Panc1 (cell line): Measurements from ENCODE around the gene TMEM182. TPM values are rescaled to one million over a fixed set of nuclear protein-coding genes. Genes with fewer than 3 reads are reported as not detected.

Experiments
- ATAC-seq: fragments of 200-7000 bp; cut with Tn5 transposase; 2 replicates; pipeline ENCODE4 v1.9.1; 2020; ENCODE audit warnings: mild to moderate bottlenecking, moderate library complexity
- Bru-seq: library from RNA; stranded (reverse); fragments of 400-500 nt; gene quantifications from one replicate; lab custom pipeline; 2021; lab: Mats Ljungman, UMichigan
- BruChase-seq, 2 experiments: library from RNA; stranded (reverse); fragments of 400-500 nt; gene quantifications; one replicate each; lab custom pipeline; 2021; lab: Mats Ljungman, UMichigan
- BruUV-seq: library from RNA; stranded (reverse); fragments of 400-500 nt; replicated peaks from 2 replicates; lab custom pipeline; 2021; lab: Mats Ljungman, UMichigan
- CTCF ChIA-PET: fragments of 300-600 bp; sonication (Branson Sonifier 250); formaldehyde crosslinking; loops from one replicate; lab custom pipeline; 2022; ENCODE audit warnings: antibody characterized with exemption; lab: Charles Lee
- POLR2A ChIA-PET: fragments of 300-600 bp; sonication (Branson Sonifier 250); formaldehyde crosslinking; loops from one replicate; lab custom pipeline; 2022; ENCODE audit warnings: antibody characterized with exemption; lab: Charles Lee
- DNase-seq: peaks from one replicate; pipeline ENCODE4 v3.0.0-alpha.2; 2010; ENCODE audit warnings: low read depth, low spot score
- H3K27ac ChIP-seq: 2 replicates; pipeline ENCODE4 v1.5.1; 2011; ENCODE audit warnings: mild to moderate bottlenecking, low read length, inconsistent platforms
- H3K27me3 ChIP-seq: fragments of 200-500 bp; sonication (Bioruptor generic); 2 replicates; pipeline ENCODE4 v1.6.0; 2014; ENCODE audit warnings: low read length, inconsistent platforms; ENCODE audit not compliant: control insufficient read depth, insufficient read depth
- H3K36me3 ChIP-seq: fragments of 200-500 bp; sonication (Bioruptor generic); 2 replicates; pipeline ENCODE4 v1.5.1; 2014; ENCODE audit warnings: inconsistent platforms, mild to moderate bottlenecking, low read length, moderate library complexity; ENCODE audit not compliant: control insufficient read depth, insufficient read depth
- H3K4me1 ChIP-seq: 2 replicates; pipeline ENCODE4 v1.5.1; 2011; ENCODE audit warnings: inconsistent platforms, mild to moderate bottlenecking, low read length, moderate library complexity; ENCODE audit not compliant: control insufficient read depth, insufficient read depth
- H3K4me3 ChIP-seq, 2 experiments: 2 replicates each; pipeline ENCODE4 v1.5.1; 2011 to 2012; ENCODE audit warnings: low read depth in 2 of 2, low read length in 2 of 2, mild to moderate bottlenecking in 2 of 2, inconsistent platforms in 1 of 2, moderate library complexity in 1 of 2
- H3K9me3 ChIP-seq: fragments of 200-500 bp; sonication (Bioruptor generic); 2 replicates; pipeline ENCODE4 v1.5.1; 2014; ENCODE audit warnings: low read depth, mild to moderate bottlenecking, inconsistent platforms, low read length, moderate library complexity; ENCODE audit not compliant: control insufficient read depth, insufficient read depth
- POLR2AphosphoS5 ChIP-seq: IDR thresholded peaks from 2 replicates; pipeline ENCODE4 v1.6.1; 2012; ENCODE audit warnings: mild to moderate bottlenecking, low read depth, low read length, moderate library complexity
- SIN3A ChIP-seq: IDR thresholded peaks from 2 replicates; pipeline ENCODE4 v1.6.1; 2012; ENCODE audit warnings: low read depth, mild to moderate bottlenecking, low read length, moderate library complexity, borderline replicate concordance; ENCODE audit not compliant: insufficient read depth
- TCF7L2 ChIP-seq: IDR thresholded peaks from 2 replicates; pipeline ENCODE4 v1.6.1; 2011; ENCODE audit warnings: mild to moderate bottlenecking, low read depth, low read length, inconsistent platforms
- in situ Hi-C: cut with HindIII; loops from 2 replicates; pipeline ENCODE4 v1.10.0; 2016; ENCODE audit warnings: low sequenced_read_pairs, low pct_unique_long_range_greater_than_20kb
- intact Hi-C: fragments of 100-400 bp; cut with micrococcal nuclease; formaldehyde crosslinking; loops from one replicate; pipeline ENCODE4 v1.10.0; 2022; ENCODE audit not compliant: unreplicated experiment
- long read RNA-seq: library from polyadenylated mRNA; unstranded; transcript quantifications from one replicate; pipeline ENCODE4 v2.0.0, GENCODE V29; 2021; ENCODE audit not compliant: unreplicated experiment
- polyA plus RNA-seq: library from polyadenylated mRNA; unstranded; fragments of >200 nt; gene quantifications from one replicate; pipeline ENCODE4 v1.2.1, GENCODE V29; 2012; ENCODE audit warnings: missing spikeins; ENCODE audit not compliant: insufficient read length
- total RNA-seq: library from RNA; stranded (reverse); gene quantifications from one replicate; pipeline ENCODE4 v1.2.1, GENCODE V29; 2021; ENCODE audit not compliant: unreplicated experiment
- TF ChIP-seq, protein P1 (sequence below), 2 experiments: IDR thresholded peaks; 2 replicates each; pipeline ENCODE4 v1.6.1; 2011 to 2012; ENCODE audit warnings: low read depth in 2 of 2, control low read depth in 1 of 2, low read length in 1 of 2, mild to moderate bottlenecking in 1 of 2, moderate library complexity in 1 of 2; ENCODE audit not compliant: insufficient read depth in 1 of 2
- TF ChIP-seq, protein P2 (sequence below): fragments of 450-650 bp; IDR thresholded peaks from 2 replicates; pipeline ENCODE4 v1.5.1; 2017; ENCODE audit warnings: mild to moderate bottlenecking

The TMEM182 gene, protein sequence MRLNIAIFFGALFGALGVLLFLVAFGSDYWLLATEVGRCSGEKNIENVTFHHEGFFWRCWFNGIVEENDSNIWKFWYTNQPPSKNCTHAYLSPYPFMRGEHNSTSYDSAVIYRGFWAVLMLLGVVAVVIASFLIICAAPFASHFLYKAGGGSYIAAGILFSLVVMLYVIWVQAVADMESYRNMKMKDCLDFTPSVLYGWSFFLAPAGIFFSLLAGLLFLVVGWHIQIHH
- total RNA-seq = 6.2 TPM
- 6.5 TPM for polyA plus RNA-seq
- percentile 41 among the genes with signal in this experiment for Bru-seq, nascent RNA
- BruChase-seq, experiment 1, labeled RNA remaining after a 2-hour chase = percentile 47 among the genes with signal in this experiment
- percentile 41 among the genes with signal in this experiment for BruChase-seq, experiment 2, labeled RNA remaining after a 6-hour chase
- long read RNA-seq, transcript TMEM182-202 (5 exons, 3,112 nt) = major isoform, 10 of 14 reads
- long read RNA-seq, partial matches to known transcripts = 1 of 14 reads
- long read RNA-seq, other reads (novel, unspliced or antisense) = 1 of 14 reads

DNA sequence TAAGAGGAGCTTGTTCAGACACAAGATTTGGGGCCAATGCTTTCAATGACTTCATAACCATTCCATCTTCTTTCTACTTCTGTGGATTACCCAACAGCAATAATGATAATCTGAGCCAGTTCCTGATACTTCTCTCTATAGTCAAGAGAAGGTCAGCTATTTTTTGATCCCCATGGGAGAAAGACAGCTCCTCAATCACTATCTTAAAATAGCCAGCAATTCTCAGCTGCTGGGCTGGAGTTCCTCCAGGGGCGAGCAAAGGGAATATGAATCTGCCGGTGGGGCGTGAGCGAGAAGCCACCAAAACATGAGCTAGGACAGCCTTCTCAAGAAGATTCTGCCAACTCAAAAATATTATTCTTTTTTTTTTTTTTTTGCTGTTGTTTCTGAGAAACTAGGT lies at the start of gene TMEM182:
TSS of gene TMEM182 (plus strand) at position 269 of the 400 bp plus-strand sequence. CDS start 187 bp downstream, outside the sequence.
- ChIA-PET CTCF (no interaction called here), POLR2A (interaction anchor here (0.6 kb wide), 1 partner anchor 123 kb away, joined by 4 read pairs; no protein-coding TSS in a partner anchor)
- no peaks in the 10 kb centered on the region for H3K27me3 ChIP-seq
- no TSS peak for BruUV-seq
- in situ Hi-C loops = no loop called here
- no peak for ATAC-seq
- intact Hi-C loops = no loop called here
- TF ChIP-seq SIN3A = no peak
- TF ChIP-seq POLR2AphosphoS5 = no peak
- TF ChIP-seq, protein P1, sequence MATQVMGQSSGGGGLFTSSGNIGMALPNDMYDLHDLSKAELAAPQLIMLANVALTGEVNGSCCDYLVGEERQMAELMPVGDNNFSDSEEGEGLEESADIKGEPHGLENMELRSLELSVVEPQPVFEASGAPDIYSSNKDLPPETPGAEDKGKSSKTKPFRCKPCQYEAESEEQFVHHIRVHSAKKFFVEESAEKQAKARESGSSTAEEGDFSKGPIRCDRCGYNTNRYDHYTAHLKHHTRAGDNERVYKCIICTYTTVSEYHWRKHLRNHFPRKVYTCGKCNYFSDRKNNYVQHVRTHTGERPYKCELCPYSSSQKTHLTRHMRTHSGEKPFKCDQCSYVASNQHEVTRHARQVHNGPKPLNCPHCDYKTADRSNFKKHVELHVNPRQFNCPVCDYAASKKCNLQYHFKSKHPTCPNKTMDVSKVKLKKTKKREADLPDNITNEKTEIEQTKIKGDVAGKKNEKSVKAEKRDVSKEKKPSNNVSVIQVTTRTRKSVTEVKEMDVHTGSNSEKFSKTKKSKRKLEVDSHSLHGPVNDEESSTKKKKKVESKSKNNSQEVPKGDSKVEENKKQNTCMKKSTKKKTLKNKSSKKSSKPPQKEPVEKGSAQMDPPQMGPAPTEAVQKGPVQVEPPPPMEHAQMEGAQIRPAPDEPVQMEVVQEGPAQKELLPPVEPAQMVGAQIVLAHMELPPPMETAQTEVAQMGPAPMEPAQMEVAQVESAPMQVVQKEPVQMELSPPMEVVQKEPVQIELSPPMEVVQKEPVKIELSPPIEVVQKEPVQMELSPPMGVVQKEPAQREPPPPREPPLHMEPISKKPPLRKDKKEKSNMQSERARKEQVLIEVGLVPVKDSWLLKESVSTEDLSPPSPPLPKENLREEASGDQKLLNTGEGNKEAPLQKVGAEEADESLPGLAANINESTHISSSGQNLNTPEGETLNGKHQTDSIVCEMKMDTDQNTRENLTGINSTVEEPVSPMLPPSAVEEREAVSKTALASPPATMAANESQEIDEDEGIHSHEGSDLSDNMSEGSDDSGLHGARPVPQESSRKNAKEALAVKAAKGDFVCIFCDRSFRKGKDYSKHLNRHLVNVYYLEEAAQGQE (IDR thresholded peaks at IDR 0.05; ENCODE audit: insufficient read depth in 1 of 2, low read depth in 2 of 2, low read length in 1 of 2) = no peak
- TF ChIP-seq, protein P2, sequence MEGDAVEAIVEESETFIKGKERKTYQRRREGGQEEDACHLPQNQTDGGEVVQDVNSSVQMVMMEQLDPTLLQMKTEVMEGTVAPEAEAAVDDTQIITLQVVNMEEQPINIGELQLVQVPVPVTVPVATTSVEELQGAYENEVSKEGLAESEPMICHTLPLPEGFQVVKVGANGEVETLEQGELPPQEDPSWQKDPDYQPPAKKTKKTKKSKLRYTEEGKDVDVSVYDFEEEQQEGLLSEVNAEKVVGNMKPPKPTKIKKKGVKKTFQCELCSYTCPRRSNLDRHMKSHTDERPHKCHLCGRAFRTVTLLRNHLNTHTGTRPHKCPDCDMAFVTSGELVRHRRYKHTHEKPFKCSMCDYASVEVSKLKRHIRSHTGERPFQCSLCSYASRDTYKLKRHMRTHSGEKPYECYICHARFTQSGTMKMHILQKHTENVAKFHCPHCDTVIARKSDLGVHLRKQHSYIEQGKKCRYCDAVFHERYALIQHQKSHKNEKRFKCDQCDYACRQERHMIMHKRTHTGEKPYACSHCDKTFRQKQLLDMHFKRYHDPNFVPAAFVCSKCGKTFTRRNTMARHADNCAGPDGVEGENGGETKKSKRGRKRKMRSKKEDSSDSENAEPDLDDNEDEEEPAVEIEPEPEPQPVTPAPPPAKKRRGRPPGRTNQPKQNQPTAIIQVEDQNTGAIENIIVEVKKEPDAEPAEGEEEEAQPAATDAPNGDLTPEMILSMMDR = no peak
- TF ChIP-seq TCF7L2 = no peak
- DNase-seq = no peak
- no peaks in the 10 kb centered on the region for H3K4me1 ChIP-seq
- no peaks in the 10 kb centered on the region for H3K36me3 ChIP-seq
- H3K27ac ChIP-seq = no peak within 1 kb of the TSS
- no peaks in the 10 kb centered on the region for H3K9me3 ChIP-seq
- H3K4me3 ChIP-seq = no peak within 1 kb of the TSS

DNA sequence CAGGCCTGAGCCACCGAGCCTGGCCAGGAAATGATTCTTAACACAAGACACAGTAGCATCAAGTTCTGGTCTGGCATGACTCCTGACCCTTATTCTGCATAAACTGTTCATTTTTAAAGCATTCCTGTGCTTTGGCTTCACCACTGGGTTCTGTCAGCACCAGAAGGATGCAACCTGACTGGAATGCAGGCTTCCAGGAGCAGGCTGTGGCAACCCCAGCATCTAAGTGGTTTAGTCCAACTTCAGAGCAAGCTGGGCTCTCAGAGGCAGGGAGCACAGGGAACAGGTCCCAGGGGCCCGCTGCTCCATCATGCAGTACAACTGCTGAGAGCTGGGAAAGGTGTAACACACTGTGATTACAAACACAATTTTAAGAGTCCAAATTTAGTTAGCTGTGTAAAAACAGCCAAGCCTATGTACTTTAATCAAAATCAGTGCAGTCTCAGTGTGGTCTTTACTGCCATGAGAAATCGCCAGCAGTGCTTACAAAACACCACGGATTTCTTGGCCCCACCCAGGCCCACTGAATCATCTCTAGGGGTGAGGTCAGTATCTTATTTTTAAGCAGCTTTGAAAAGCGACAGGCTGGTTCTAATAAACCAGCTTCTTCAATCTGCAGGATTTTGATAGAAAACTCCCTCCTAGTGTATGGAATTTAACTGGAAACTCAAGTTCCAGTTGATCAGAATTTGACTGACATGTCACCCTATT lies 44.4 kb upstream of the TMEM182 start:
- BruUV-seq = no TSS peak
- intact Hi-C loops (no loop called here), in situ Hi-C loops (no loop called here)
- Histone ChIP-seq H3K27me3 (no peaks in the 10 kb centered on the region), H3K27ac (no peak overlapping the region), H3K4me1 (no peaks in the 10 kb centered on the region), H3K9me3 (no peaks in the 10 kb centered on the region), H3K4me3 (no peak overlapping the region), H3K36me3 (peaks cover 5% of the 10 kb centered on the region)
- TF ChIP-seq SIN3A = no peak
- TF ChIP-seq, protein P1 (IDR thresholded peaks at IDR 0.05; ENCODE audit: insufficient read depth in 1 of 2, low read depth in 2 of 2, low read length in 1 of 2) = no peak
- TF ChIP-seq POLR2AphosphoS5 = no peak
- TF ChIP-seq, protein P2 = no peak
- no peak for TF ChIP-seq TCF7L2
- no peak for ATAC-seq
- POLR2A ChIA-PET = no interaction called here
- DNase-seq = no peak
- CTCF ChIA-PET = no interaction called here
